Psoas muscle (tissue), 8 donors: ENCODE data around the gene SORCS1. TPM values are rescaled to one million over a fixed set of nuclear protein-coding genes. Genes with fewer than 3 reads are reported as not detected.

ENCODE experiments used
- ATAC-seq, 4 donors: fragments of 200-7000 bp; cut with Tn5 transposase; one replicate each; pipeline ENCODE4 v1.9.1; 2020; ENCODE audit warnings: moderate library complexity in 3 of 4, mild to moderate bottlenecking in 2 of 4
- DNase-seq, 2 donors: peaks; one replicate each; pipeline ENCODE4 v3.0.0-alpha.2; 2020
- H3K27ac ChIP-seq: fragments of 200-600 bp; one replicate; pipeline ENCODE4 v1.8.0; 2022
- H3K27me3 ChIP-seq, 3 donors: fragments of 200-600 bp in 1 of 3; one replicate each; pipeline versions ENCODE4 v1.6.1 to v1.8.0; 2013 to 2022; ENCODE audit warnings: low read length in 2 of 3, mild to moderate bottlenecking in 2 of 3, moderate library complexity in 1 of 3; ENCODE audit not compliant: insufficient read depth in 3 of 3
- H3K36me3 ChIP-seq, 2 donors: fragments of 200-600 bp in 1 of 2; one replicate each; pipeline versions ENCODE4 v1.6.1 to v1.8.0; 2013 to 2022; ENCODE audit warnings: low read depth in 1 of 2, mild to moderate bottlenecking in 1 of 2, moderate library complexity in 1 of 2; ENCODE audit not compliant: insufficient read depth in 1 of 2
- H3K4me1 ChIP-seq: fragments of 200-600 bp; one replicate; pipeline ENCODE4 v1.8.0; 2022
- H3K4me3 ChIP-seq: fragments of 200-600 bp; one replicate; pipeline ENCODE4 v1.8.0; 2022; ENCODE audit warnings: mild to moderate bottlenecking
- H3K9me3 ChIP-seq: fragments of 200-600 bp; one replicate; pipeline ENCODE4 v1.8.0; 2022
- CTCF ChIP-seq: fragments of 200-600 bp; IDR thresholded peaks from one replicate; pipeline ENCODE4 v1.8.0; 2022; ENCODE audit warnings: antibody characterized with exemption
- WGBS, 3 donors: extraction: QIAGEN DNeasy Blood & Tissue Kit; methylation state at CpG; one replicate each; pipeline versions ENCODE4 v1.1.6 to v1.1.7; 2013; 5-methylcytosine and 5-hydroxymethylcytosine counted together
- intact Hi-C, 2 donors: fragments of 100-400 bp; cut with DNase I; formaldehyde crosslinking; loops; one replicate each; pipeline versions ENCODE4 v1.11.0 to v1.14.2; 2022
- polyA plus RNA-seq, 3 donors: library from polyadenylated mRNA; stranded (reverse); fragments of 200-250 nt; gene quantifications; one replicate each; pipeline ENCODE4 v1.2.3, GENCODE V29; 2013
- total RNA-seq, 4 donors: library from RNA; stranded (reverse); fragmentation: NEBNext Ultra II Directional in 2 of 4; extraction: Animal tissue kit (Norgen Biotek cat#: 25700) in 2 of 4; gene quantifications; one replicate each; pipeline versions ENCODE4 v1.2.1 to v1.2.4, GENCODE V29; 2021 to 2023
- donor health status: healthy with polysubstance abuse.
- donor health status: DM: no; HTN: no; CAD: no; lungs with moderate emphysema.
- donor health status: Bipolar disorder and iron deficiency.
- donor health status: healthy.
- donor health status: DM: yes; HTN: yes; CAD: no.
- donor health status: DM: no; HTN: no; CAD: no.
- donor health status: DM: no; HTN: no; CAD: no.
- donor health status: DM: yes; HTN: yes; CAD: no.

SORCS1 gene
- total and polyA plus RNA-seq, 7 donors: 0.03 to 0.36 (median 0.25) TPM; not detected in 1

DNA sequence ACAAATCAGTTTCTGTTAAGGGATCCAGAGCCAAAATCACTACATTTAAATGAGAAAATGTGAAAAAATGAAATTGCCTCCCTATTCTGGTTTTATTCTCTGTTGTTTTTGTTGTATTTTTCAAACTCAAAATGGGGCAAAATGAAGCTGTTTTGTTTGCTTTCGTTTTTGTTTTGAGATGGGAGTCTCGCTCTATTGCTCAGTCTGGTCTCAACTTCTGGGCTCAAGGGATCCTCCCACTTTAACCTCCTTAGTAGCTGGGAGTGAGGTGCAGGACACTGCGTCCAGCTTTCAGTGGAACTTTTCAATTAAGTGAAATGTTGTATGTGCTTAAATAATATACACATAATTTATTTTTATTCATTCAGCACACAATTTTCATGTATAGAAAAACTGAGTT, 205.0 kb downstream of the SORCS1 start:
- H3K9me3 ChIP-seq: no peaks in the 10 kb centered on the region
- H3K4me3 ChIP-seq: no peak overlapping the region
- no peaks in the 10 kb centered on the region for H3K27me3 ChIP-seq
- 65 to 77% (median 73%) methylated on average over 3 of the region's 3 CpGs for WGBS, 3 donors
- no peaks in the 10 kb centered on the region for H3K36me3 ChIP-seq
- H3K4me1 ChIP-seq: no peaks in the 10 kb centered on the region
- intact Hi-C loops: no loop called here
- TF ChIP-seq CTCF: no peak
- ATAC-seq: no peak
- no peak overlapping the region for H3K27ac ChIP-seq
- DNase-seq: no peak

DNA sequence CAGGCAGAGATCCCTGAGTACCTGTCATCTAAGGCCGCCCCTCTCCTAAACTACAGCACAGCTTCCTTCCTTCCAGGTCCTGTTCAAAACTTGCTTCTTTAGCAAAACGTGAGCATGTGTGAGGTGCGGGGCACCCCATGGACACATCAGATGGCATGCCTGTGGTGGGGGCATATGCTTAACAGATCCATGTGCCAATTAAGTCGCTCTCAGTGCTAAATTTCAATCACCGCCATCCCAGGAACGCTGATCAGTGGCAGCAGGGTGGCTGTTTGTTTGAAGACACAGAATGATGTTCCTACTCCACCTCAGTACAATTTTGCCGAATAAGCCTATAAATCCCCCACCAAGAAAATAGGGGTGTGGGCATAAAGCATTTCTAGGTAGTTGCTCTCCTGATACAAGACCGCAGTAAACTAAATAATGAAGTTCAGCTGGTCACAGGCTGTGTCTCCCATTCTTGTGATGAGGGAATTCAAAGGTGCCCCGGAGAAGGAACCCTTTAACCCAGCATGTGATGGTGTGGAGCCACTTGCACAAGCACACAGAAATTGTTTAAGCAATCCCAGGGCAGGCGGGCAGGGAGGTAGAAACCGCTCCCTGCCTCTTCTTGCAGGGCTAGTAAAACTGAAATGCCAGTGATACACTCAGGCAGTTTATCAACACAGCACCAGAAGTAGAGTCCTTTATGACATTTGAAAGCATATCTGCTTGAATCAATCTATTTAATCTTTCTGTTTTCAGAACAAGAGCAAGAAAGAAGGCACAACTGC, 205.7 kb downstream of the SORCS1 start:
- 74 to 77% (median 77%) methylated on average over 11 of the region's 11 CpGs for WGBS, 3 donors
- no peaks in the 10 kb centered on the region for H3K36me3 ChIP-seq
- H3K27me3 ChIP-seq: no peaks in the 10 kb centered on the region
- intact Hi-C loops: no loop called here
- H3K9me3 ChIP-seq: no peaks in the 10 kb centered on the region
- no peak overlapping the region for H3K27ac ChIP-seq
- no peaks in the 10 kb centered on the region for H3K4me1 ChIP-seq
- no peak overlapping the region for H3K4me3 ChIP-seq
- DNase-seq (no peak), ATAC-seq (no peak)
- TF ChIP-seq CTCF: no peak

DNA sequence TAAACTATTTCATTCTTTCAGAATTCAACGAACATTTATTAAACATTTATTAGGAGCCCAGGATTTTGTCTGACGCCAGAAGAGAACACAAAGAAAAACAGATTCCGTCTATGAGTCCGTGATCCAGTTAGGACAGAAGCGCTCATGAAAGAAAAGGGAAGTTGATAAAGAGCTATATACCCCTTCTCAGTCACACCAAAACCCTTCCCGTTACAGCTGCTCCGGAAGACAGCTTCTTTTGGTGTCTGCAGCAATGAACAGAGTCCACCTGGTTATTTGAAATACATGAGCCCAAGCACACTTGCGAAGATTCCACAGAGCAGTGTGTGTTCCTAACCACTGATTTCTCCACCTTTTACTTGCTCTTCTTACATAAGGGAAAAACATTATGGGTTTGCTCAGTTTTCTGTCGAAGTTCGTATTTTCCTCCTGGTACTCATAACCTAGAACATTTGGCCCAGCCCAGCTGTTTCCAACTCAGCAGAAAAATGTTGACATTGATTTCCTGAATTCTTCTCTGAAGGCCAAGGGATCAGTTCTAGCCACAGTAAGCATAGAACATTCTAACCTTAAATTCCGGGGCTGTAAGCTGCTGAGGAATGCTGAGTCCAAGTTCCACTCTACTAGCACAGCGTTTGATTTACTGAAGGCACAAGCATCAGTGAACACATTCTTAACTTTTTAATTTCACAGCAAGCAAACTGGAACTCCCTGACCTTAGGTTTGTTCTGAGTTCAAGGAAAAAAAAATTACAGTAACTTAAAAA, 206.5 kb downstream of the SORCS1 start:
- Histone ChIP-seq H3K4me3 (no peak overlapping the region), H3K9me3 (no peaks in the 10 kb centered on the region), H3K36me3 (no peaks in the 10 kb centered on the region), H3K27me3 (no peaks in the 10 kb centered on the region), H3K27ac (no peak overlapping the region), H3K4me1 (no peaks in the 10 kb centered on the region)
- DNase-seq (no peak), ATAC-seq (no peak)
- intact Hi-C loops: no loop called here
- no peak for TF ChIP-seq CTCF
- WGBS, 3 donors: 66 to 67% (median 67%) methylated on average over 12 of the region's 12 CpGs

DNA sequence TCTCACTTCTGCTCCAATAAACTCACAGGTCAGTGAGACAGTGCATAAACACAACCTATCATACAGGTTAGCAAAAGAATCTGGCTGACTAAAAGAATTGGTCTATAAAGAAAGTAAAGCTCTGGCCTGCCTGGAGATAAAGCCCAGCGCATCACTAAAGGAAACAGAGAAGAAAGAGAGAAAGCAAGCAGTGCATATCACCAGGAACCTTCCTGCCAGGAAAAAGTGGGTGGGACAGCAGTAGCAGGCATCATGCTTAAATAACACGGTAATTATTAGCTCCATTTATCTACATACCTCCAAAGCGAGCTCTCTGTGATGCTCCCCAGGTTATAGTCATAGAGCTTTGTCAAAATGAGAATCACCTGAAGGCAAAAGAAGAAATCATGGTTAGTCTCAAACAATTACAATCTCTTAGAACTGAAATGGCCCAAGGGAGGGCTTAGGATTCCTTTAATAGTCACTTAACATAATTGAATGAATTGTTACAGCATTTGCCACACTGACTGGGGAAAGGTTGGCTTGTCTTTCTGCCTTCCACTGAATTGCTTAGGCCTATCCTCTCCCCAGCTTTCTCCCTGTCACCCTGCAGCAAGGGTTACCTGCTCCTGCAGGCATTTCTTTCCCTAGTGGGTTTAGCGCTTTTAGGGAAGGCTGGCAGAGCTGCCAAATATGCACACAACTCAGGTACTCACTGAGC, 208.1 kb downstream of the SORCS1 start:
- no peaks in the 10 kb centered on the region for H3K36me3 ChIP-seq
- H3K27ac ChIP-seq: no peak overlapping the region
- no peaks in the 10 kb centered on the region for H3K9me3 ChIP-seq
- no peak overlapping the region for H3K4me3 ChIP-seq
- H3K4me1 ChIP-seq: no peaks in the 10 kb centered on the region
- no peaks in the 10 kb centered on the region for H3K27me3 ChIP-seq
- no peak for TF ChIP-seq CTCF
- ATAC-seq: no peak
- intact Hi-C loops: no loop called here
- WGBS, 3 donors: 72 to 79% (median 77%) methylated on average over 4 of the region's 4 CpGs
- no peak for DNase-seq
